HCT116 (cell line): ENCODE results near the gene SMS. TPM values are rescaled to one million over a fixed set of nuclear protein-coding genes. Genes with fewer than 3 reads are reported as not detected.

Experiments used
- ATAC-seq: fragments of 200-7000 bp; cut with Tn5 transposase; 2 replicates; pipeline ENCODE4 v1.9.1; 2020; ENCODE audit warnings: mild to moderate bottlenecking, moderate library complexity
- BruUV-seq: library from RNA; stranded (reverse); fragments of 400-500 nt; replicated peaks from 2 replicates; lab custom pipeline; 2021; lab: Mats Ljungman, UMichigan
- CTCF ChIA-PET: fragments of 300-600 bp; sonication (Branson Sonifier 250); formaldehyde crosslinking; loops from one replicate; lab custom pipeline; 2021; ENCODE audit warnings: antibody characterized with exemption; lab: Charles Lee
- POLR2A ChIA-PET: fragments of 300-600, 350-600 bp; sonication (Branson Sonifier 250); formaldehyde crosslinking; loops from one replicate; lab custom pipeline; 2021; ENCODE audit warnings: antibody characterized with exemption; lab: Charles Lee
- RAD21 ChIA-PET, 2 experiments: fragments of 300-600 bp; sonication (Branson Sonifier 250); formaldehyde crosslinking; loops; one replicate each; lab custom pipeline; 2023; ENCODE audit warnings: low total read pairs in 2 of 2; ENCODE audit not compliant: uncharacterized antibody in 2 of 2, unreplicated experiment in 2 of 2, low non-redundant PET in 1 of 2; lab: Charles Lee
- DNase-seq: peaks from one replicate; pipeline ENCODE4 v3.0.0-alpha.2; 2010; ENCODE audit warnings: low read depth, low spot score
- H2AFZ ChIP-seq: fragments of 200-600 bp; shearing (Covaris generic), sonication (generic); 2 replicates; pipeline ENCODE4 v1.6.1; 2017; ENCODE audit warnings: low read depth, mixed run types, mixed read lengths, antibody characterized with exemption, low read length; ENCODE audit not compliant: poor library complexity, severe bottlenecking
- H3K27ac ChIP-seq: 2 replicates; pipeline ENCODE4 v1.5.1; 2012; ENCODE audit warnings: low read depth, low read length
- H3K27me3 ChIP-seq: fragments of 200-600 bp; sonication (generic); 2 replicates; pipeline ENCODE4 v1.6.1; 2016; ENCODE audit warnings: mixed run types, low read length, mixed read lengths; ENCODE audit not compliant: insufficient read depth
- H3K36me3 ChIP-seq, 2 experiments: fragments of 200-500 bp in 1 of 2; fragments of 200-600 bp in 1 of 2; sonication (Bioruptor generic) in 1 of 2; sonication (generic) in 1 of 2; 2 replicates each; pipeline versions ENCODE4 v1.5.1 to v1.6.1; 2014 to 2016; ENCODE audit warnings: low read length in 2 of 2, inconsistent platforms in 1 of 2, mixed read lengths in 1 of 2, mixed run types in 1 of 2; ENCODE audit not compliant: insufficient read depth in 2 of 2, control insufficient read depth in 1 of 2
- H3K4me1 ChIP-seq, 2 experiments: fragments of 200-600 bp in 1 of 2; sonication (generic) in 1 of 2; 2 replicates each; pipeline versions ENCODE4 v1.5.1 to v1.6.1; 2012 to 2017; ENCODE audit warnings: low read length in 2 of 2, inconsistent platforms in 1 of 2, mild to moderate bottlenecking in 1 of 2, mixed read lengths in 1 of 2, mixed run types in 1 of 2, moderate library complexity in 1 of 2; ENCODE audit not compliant: insufficient read depth in 2 of 2, control insufficient read depth in 1 of 2
- H3K4me2 ChIP-seq: fragments of 200-600 bp; sonication (generic); 2 replicates; pipeline ENCODE4 v1.6.1; 2017; ENCODE audit warnings: mixed run types, low read length, mixed read lengths
- H3K4me3 ChIP-seq, 2 experiments: fragments of 200-600 bp in 1 of 2; sonication (generic) in 1 of 2; replicated peaks in 1 of 2; 2 replicates each; pipeline ENCODE4 v1.5.1; 2011 to 2016; ENCODE audit warnings: low read length in 2 of 2, control low read depth in 1 of 2, low read depth in 1 of 2, mild to moderate bottlenecking in 1 of 2, mixed read lengths in 1 of 2, mixed run types in 1 of 2
- H3K79me2 ChIP-seq: fragments of 200-600 bp; sonication (generic); 2 replicates; pipeline ENCODE4 v1.6.1; 2017; ENCODE audit warnings: mild to moderate bottlenecking, mixed run types, low read length, moderate library complexity, mixed read lengths; ENCODE audit not compliant: insufficient read depth
- H3K9ac ChIP-seq: fragments of 200-600 bp; sonication (generic); 2 replicates; pipeline ENCODE4 v1.6.1; 2016; ENCODE audit warnings: low read length, mixed read lengths
- H3K9me2 ChIP-seq: fragments of 200-600 bp; sonication (generic), shearing (Covaris generic); 2 replicates; pipeline ENCODE4 v1.6.1; 2017; ENCODE audit warnings: mixed run types, mild to moderate bottlenecking, moderate library complexity; ENCODE audit not compliant: insufficient read depth
- H3K9me3 ChIP-seq, 2 experiments: fragments of 200-500 bp in 1 of 2; fragments of 200-600 bp in 1 of 2; sonication (Bioruptor generic) in 1 of 2; sonication (generic) in 1 of 2; 2 replicates each; pipeline ENCODE4 v1.6.1; 2014 to 2017; ENCODE audit warnings: low read length in 2 of 2, mixed read lengths in 2 of 2, inconsistent platforms in 1 of 2, low read depth in 1 of 2, mild to moderate bottlenecking in 1 of 2, mixed run types in 1 of 2, moderate library complexity in 1 of 2; ENCODE audit not compliant: control insufficient read depth in 1 of 2, insufficient read depth in 1 of 2
- H4K20me1 ChIP-seq: fragments of 200-600 bp; sonication (generic), shearing (Covaris generic); 2 replicates; pipeline ENCODE4 v1.6.1; 2017; ENCODE audit warnings: mixed run types, mild to moderate bottlenecking, moderate library complexity; ENCODE audit not compliant: insufficient read depth
- RAD21 ChIP-seq: IDR thresholded peaks from 2 replicates; pipeline ENCODE4 v1.6.1; 2012; ENCODE audit warnings: low read depth, mild to moderate bottlenecking
- SIN3A ChIP-seq: IDR thresholded peaks from 2 replicates; pipeline ENCODE4 v1.6.1; 2012; ENCODE audit warnings: low read depth
- SP1 ChIP-seq: IDR thresholded peaks from 2 replicates; pipeline ENCODE4 v1.6.1; 2012; ENCODE audit warnings: low read depth
- ZFX ChIP-seq: fragments of 450-650 bp; IDR thresholded peaks from 2 replicates; pipeline ENCODE4 v1.6.1; 2017
- ZNF274 ChIP-seq: fragments of 200-500 bp; sonication (Bioruptor generic); IDR thresholded peaks from 2 replicates; pipeline ENCODE4 v1.6.1; 2014; ENCODE audit warnings: mild to moderate bottlenecking, low read depth, low read length, inconsistent platforms
- intact Hi-C: fragments of 100-400 bp; cut with micrococcal nuclease; formaldehyde crosslinking; loops from 2 replicates; pipeline ENCODE4 v1.10.0; 2022
- total RNA-seq: library from RNA; stranded (reverse); gene quantifications from one replicate; pipeline ENCODE4 v1.2.1, GENCODE V29; 2021; ENCODE audit not compliant: unreplicated experiment

Gene SMS
- total RNA-seq, 1 experiment from 2014 or later, result 164 TPM

GRCh38 chrX:21975242-21975641 is 34.7 kb downstream of the SMS start:
- Histone ChIP-seq H3K79me2 (peaks cover 36% of the 10 kb centered on the region; the same call in 1 of the 2 replicates), H2AFZ (no peak overlapping the region), H3K27ac (no peak overlapping the region), H3K4me1 (no peaks in the 10 kb centered on the region), H3K4me2 (no peak overlapping the region), H3K9me2 (no peaks in the 10 kb centered on the region), H3K36me3 (peaks cover 12 to 21% of the 10 kb centered on the region in 2 experiments; a peak in 2 of 4 replicates), H3K4me3 (no peak overlapping the region), H3K27me3 (no peaks in the 10 kb centered on the region), H3K9me3 (no peaks in the 10 kb centered on the region), H4K20me1 (no peaks in the 10 kb centered on the region), H3K9ac (no peak overlapping the region)
- no peak for DNase-seq
- ATAC-seq, result no peak
- ChIA-PET POLR2A (no interaction called here), RAD21 (no interaction called here), CTCF (interaction anchor here (1.5 kb wide), 1 partner anchor 10 kb away, joined by 5 read pairs; no protein-coding TSS in a partner anchor)
- intact Hi-C loops, result loop anchor here (10.0 kb wide), 1 partner anchor 1450 kb away; no protein-coding TSS in a partner anchor
- no TSS peak for BruUV-seq
- TF ChIP-seq SIN3A (no peak), ZFX (no peak)

GRCh38 chrX:21975812-21976211 is 35.3 kb downstream of the SMS start:
- no peaks in the 10 kb centered on the region for H3K9me2 ChIP-seq
- BruUV-seq, result no TSS peak
- intact Hi-C loops, result loop anchor here (10.0 kb wide), 1 partner anchor 1451 kb away; no protein-coding TSS in a partner anchor
- H3K79me2 ChIP-seq, result peaks cover 36% of the 10 kb centered on the region; the same call in 1 of the 2 replicates
- no peaks in the 10 kb centered on the region for H3K9me3 ChIP-seq
- no peak overlapping the region for H3K27ac ChIP-seq
- POLR2A ChIA-PET, result no interaction called here
- H3K4me2 ChIP-seq, result no peak overlapping the region
- no peak for DNase-seq
- peaks cover 12 to 21% of the 10 kb centered on the region in 2 experiments; a peak in 2 of 4 replicates for H3K36me3 ChIP-seq
- no peak for ATAC-seq
- no peak overlapping the region for H3K4me3 ChIP-seq
- H3K27me3 ChIP-seq, result no peaks in the 10 kb centered on the region
- no peaks in the 10 kb centered on the region for H3K4me1 ChIP-seq
- no peak overlapping the region for H3K9ac ChIP-seq
- TF ChIP-seq ZNF274 (no peak), SP1 (no peak), RAD21 (peak; percentile 23; the same call in 1 of the 2 replicates)
- TF ChIP-seq, all 23 proteins: peak for 1
- Histone ChIP-seq H4K20me1 (no peaks in the 10 kb centered on the region), H2AFZ (no peak overlapping the region)
- CTCF ChIA-PET, result interaction anchor here (1.5 kb wide), 1 partner anchor 9 kb away, joined by 5 read pairs; no protein-coding TSS in a partner anchor
- RAD21 ChIA-PET, result no interaction called here
